Left hindlimb (tissue), 1 donor: ENCODE measurements around the gene LIN28B.

ENCODE experiments used
- DNase-seq: peaks from one replicate; pipeline ENCODE4 v3.0.0-alpha.2; 2018

Gene LIN28B

GRCh38 chr6:105113422-105113821, 156.5 kb downstream of the LIN28B start:
- no peak for DNase-seq

GRCh38 chr6:105116150-105116549, 159.2 kb downstream of the LIN28B start:
- no peak for DNase-seq

GRCh38 chr6:105120570-105120969, 163.7 kb downstream of the LIN28B start:
- no peak for DNase-seq

GRCh38 chr6:105121981-105122380, 165.1 kb downstream of the LIN28B start:
- DNase-seq, result no peak

- DNase-seq, result no peak
Observed at GRCh38 chr6:105122717-105123116, 165.8 kb downstream of the LIN28B start.
